HCT116 (cell line): ENCODE measurements around the gene CSH2. TPM values are rescaled to one million over a fixed set of nuclear protein-coding genes. Genes with fewer than 3 reads are reported as not detected.

Experiments
- ATAC-seq: fragments of 200-7000 bp; cut with Tn5 transposase; 2 replicates; pipeline ENCODE4 v1.9.1; 2020; ENCODE audit warnings: mild to moderate bottlenecking, moderate library complexity
- BruUV-seq: library from RNA; stranded (reverse); fragments of 400-500 nt; replicated peaks from 2 replicates; lab custom pipeline; 2021; lab: Mats Ljungman, UMichigan
- CTCF ChIA-PET: fragments of 300-600 bp; sonication (Branson Sonifier 250); formaldehyde crosslinking; loops from one replicate; lab custom pipeline; 2021; ENCODE audit warnings: antibody characterized with exemption; lab: Charles Lee
- POLR2A ChIA-PET: fragments of 300-600, 350-600 bp; sonication (Branson Sonifier 250); formaldehyde crosslinking; loops from one replicate; lab custom pipeline; 2021; ENCODE audit warnings: antibody characterized with exemption; lab: Charles Lee
- RAD21 ChIA-PET, 2 experiments: fragments of 300-600 bp; sonication (Branson Sonifier 250); formaldehyde crosslinking; loops; one replicate each; lab custom pipeline; 2023; ENCODE audit warnings: low total read pairs in 2 of 2; ENCODE audit not compliant: uncharacterized antibody in 2 of 2, unreplicated experiment in 2 of 2, low non-redundant PET in 1 of 2; lab: Charles Lee
- DNase-seq: peaks from one replicate; pipeline ENCODE4 v3.0.0-alpha.2; 2010; ENCODE audit warnings: low read depth, low spot score
- H2AFZ ChIP-seq: fragments of 200-600 bp; shearing (Covaris generic), sonication (generic); 2 replicates; pipeline ENCODE4 v1.6.1; 2017; ENCODE audit warnings: low read depth, mixed run types, mixed read lengths, antibody characterized with exemption, low read length; ENCODE audit not compliant: poor library complexity, severe bottlenecking
- H3K27ac ChIP-seq: 2 replicates; pipeline ENCODE4 v1.5.1; 2012; ENCODE audit warnings: low read depth, low read length
- H3K27me3 ChIP-seq: fragments of 200-600 bp; sonication (generic); 2 replicates; pipeline ENCODE4 v1.6.1; 2016; ENCODE audit warnings: mixed run types, low read length, mixed read lengths; ENCODE audit not compliant: insufficient read depth
- H3K36me3 ChIP-seq, 2 experiments: fragments of 200-500 bp in 1 of 2; fragments of 200-600 bp in 1 of 2; sonication (Bioruptor generic) in 1 of 2; sonication (generic) in 1 of 2; 2 replicates each; pipeline versions ENCODE4 v1.5.1 to v1.6.1; 2014 to 2016; ENCODE audit warnings: low read length in 2 of 2, inconsistent platforms in 1 of 2, mixed read lengths in 1 of 2, mixed run types in 1 of 2; ENCODE audit not compliant: insufficient read depth in 2 of 2, control insufficient read depth in 1 of 2
- H3K4me1 ChIP-seq, 2 experiments: fragments of 200-600 bp in 1 of 2; sonication (generic) in 1 of 2; 2 replicates each; pipeline versions ENCODE4 v1.5.1 to v1.6.1; 2012 to 2017; ENCODE audit warnings: low read length in 2 of 2, inconsistent platforms in 1 of 2, mild to moderate bottlenecking in 1 of 2, mixed read lengths in 1 of 2, mixed run types in 1 of 2, moderate library complexity in 1 of 2; ENCODE audit not compliant: insufficient read depth in 2 of 2, control insufficient read depth in 1 of 2
- H3K4me2 ChIP-seq: fragments of 200-600 bp; sonication (generic); 2 replicates; pipeline ENCODE4 v1.6.1; 2017; ENCODE audit warnings: mixed run types, low read length, mixed read lengths
- H3K4me3 ChIP-seq, 2 experiments: fragments of 200-600 bp in 1 of 2; sonication (generic) in 1 of 2; replicated peaks in 1 of 2; 2 replicates each; pipeline ENCODE4 v1.5.1; 2011 to 2016; ENCODE audit warnings: low read length in 2 of 2, control low read depth in 1 of 2, low read depth in 1 of 2, mild to moderate bottlenecking in 1 of 2, mixed read lengths in 1 of 2, mixed run types in 1 of 2
- H3K79me2 ChIP-seq: fragments of 200-600 bp; sonication (generic); 2 replicates; pipeline ENCODE4 v1.6.1; 2017; ENCODE audit warnings: mild to moderate bottlenecking, mixed run types, low read length, moderate library complexity, mixed read lengths; ENCODE audit not compliant: insufficient read depth
- H3K9ac ChIP-seq: fragments of 200-600 bp; sonication (generic); 2 replicates; pipeline ENCODE4 v1.6.1; 2016; ENCODE audit warnings: low read length, mixed read lengths
- H3K9me2 ChIP-seq: fragments of 200-600 bp; sonication (generic), shearing (Covaris generic); 2 replicates; pipeline ENCODE4 v1.6.1; 2017; ENCODE audit warnings: mixed run types, mild to moderate bottlenecking, moderate library complexity; ENCODE audit not compliant: insufficient read depth
- H3K9me3 ChIP-seq, 2 experiments: fragments of 200-500 bp in 1 of 2; fragments of 200-600 bp in 1 of 2; sonication (Bioruptor generic) in 1 of 2; sonication (generic) in 1 of 2; 2 replicates each; pipeline ENCODE4 v1.6.1; 2014 to 2017; ENCODE audit warnings: low read length in 2 of 2, mixed read lengths in 2 of 2, inconsistent platforms in 1 of 2, low read depth in 1 of 2, mild to moderate bottlenecking in 1 of 2, mixed run types in 1 of 2, moderate library complexity in 1 of 2; ENCODE audit not compliant: control insufficient read depth in 1 of 2, insufficient read depth in 1 of 2
- H4K20me1 ChIP-seq: fragments of 200-600 bp; sonication (generic), shearing (Covaris generic); 2 replicates; pipeline ENCODE4 v1.6.1; 2017; ENCODE audit warnings: mixed run types, mild to moderate bottlenecking, moderate library complexity; ENCODE audit not compliant: insufficient read depth
- ELF1 ChIP-seq: IDR thresholded peaks from 2 replicates; pipeline ENCODE4 v1.6.1; 2012; ENCODE audit warnings: low read depth, borderline replicate concordance
- EZH2phosphoT487 ChIP-seq: fragments of 200-600 bp; IDR thresholded peaks from 2 replicates; pipeline ENCODE4 v1.6.1; 2018; ENCODE audit warnings: antibody characterized with exemption, borderline replicate concordance
- POLR2A ChIP-seq: IDR thresholded peaks from 2 replicates; pipeline ENCODE4 v1.7.0; 2011; ENCODE audit warnings: borderline replicate concordance; ENCODE audit not compliant: insufficient read depth, insufficient read length; ENCODE audit errors: extremely low read depth
- POLR2AphosphoS5 ChIP-seq: IDR thresholded peaks from 2 replicates; pipeline ENCODE4 v1.6.1; 2011; ENCODE audit warnings: mild to moderate bottlenecking, low read depth, low read length, moderate library complexity
- SP1 ChIP-seq: IDR thresholded peaks from 2 replicates; pipeline ENCODE4 v1.6.1; 2012; ENCODE audit warnings: low read depth
- TCF7L2 ChIP-seq: IDR thresholded peaks from 2 replicates; pipeline ENCODE4 v1.7.0; 2011; ENCODE audit warnings: borderline replicate concordance, inconsistent platforms; ENCODE audit not compliant: insufficient read depth, insufficient read length; ENCODE audit errors: extremely low read depth
- YY1 ChIP-seq: IDR thresholded peaks from 2 replicates; pipeline ENCODE4 v1.6.1; 2011; ENCODE audit warnings: low read length, low read depth, moderate library complexity, mild to moderate bottlenecking; ENCODE audit not compliant: insufficient replicate concordance; ENCODE audit errors: extremely low read depth
- ZFX ChIP-seq: fragments of 450-650 bp; IDR thresholded peaks from 2 replicates; pipeline ENCODE4 v1.6.1; 2017
- intact Hi-C: fragments of 100-400 bp; cut with micrococcal nuclease; formaldehyde crosslinking; loops from 2 replicates; pipeline ENCODE4 v1.10.0; 2022
- total RNA-seq: library from RNA; stranded (reverse); gene quantifications from one replicate; pipeline ENCODE4 v1.2.1, GENCODE V29; 2021; ENCODE audit not compliant: unreplicated experiment
- TF ChIP-seq, protein P1 (sequence below): IDR thresholded peaks from 2 replicates; pipeline ENCODE4 v1.6.1; 2011; ENCODE audit warnings: mild to moderate bottlenecking, low read length, moderate library complexity; ENCODE audit not compliant: insufficient replicate concordance; ENCODE audit errors: extremely low read depth
- TF ChIP-seq, protein P2 (sequence below): IDR thresholded peaks from 2 replicates; pipeline ENCODE4 v1.6.1; 2012
- TF ChIP-seq, protein P3 (sequence below): IDR thresholded peaks from 2 replicates; pipeline ENCODE4 v1.6.1; 2012; ENCODE audit warnings: low read depth
- TF ChIP-seq, protein P4 (sequence below), 3 experiments: fragments of 200-600 bp in 1 of 3; sonication (generic) in 1 of 3; IDR thresholded peaks in 2 of 3; conservative IDR thresholded peaks in 1 of 3; 2 replicates each; pipeline ENCODE4 v1.5.1; 2012 to 2017; ENCODE audit warnings: low read depth in 2 of 3, low read length in 2 of 3, antibody characterized with exemption in 1 of 3, borderline replicate concordance in 1 of 3, control low read depth in 1 of 3, mild to moderate bottlenecking in 1 of 3, mixed read lengths in 1 of 3, mixed run types in 1 of 3, moderate library complexity in 1 of 3; ENCODE audit not compliant: insufficient read depth in 1 of 3

Gene CSH2
- total RNA-seq, 1 experiment from 2014 or later, result not detected

DNA sequence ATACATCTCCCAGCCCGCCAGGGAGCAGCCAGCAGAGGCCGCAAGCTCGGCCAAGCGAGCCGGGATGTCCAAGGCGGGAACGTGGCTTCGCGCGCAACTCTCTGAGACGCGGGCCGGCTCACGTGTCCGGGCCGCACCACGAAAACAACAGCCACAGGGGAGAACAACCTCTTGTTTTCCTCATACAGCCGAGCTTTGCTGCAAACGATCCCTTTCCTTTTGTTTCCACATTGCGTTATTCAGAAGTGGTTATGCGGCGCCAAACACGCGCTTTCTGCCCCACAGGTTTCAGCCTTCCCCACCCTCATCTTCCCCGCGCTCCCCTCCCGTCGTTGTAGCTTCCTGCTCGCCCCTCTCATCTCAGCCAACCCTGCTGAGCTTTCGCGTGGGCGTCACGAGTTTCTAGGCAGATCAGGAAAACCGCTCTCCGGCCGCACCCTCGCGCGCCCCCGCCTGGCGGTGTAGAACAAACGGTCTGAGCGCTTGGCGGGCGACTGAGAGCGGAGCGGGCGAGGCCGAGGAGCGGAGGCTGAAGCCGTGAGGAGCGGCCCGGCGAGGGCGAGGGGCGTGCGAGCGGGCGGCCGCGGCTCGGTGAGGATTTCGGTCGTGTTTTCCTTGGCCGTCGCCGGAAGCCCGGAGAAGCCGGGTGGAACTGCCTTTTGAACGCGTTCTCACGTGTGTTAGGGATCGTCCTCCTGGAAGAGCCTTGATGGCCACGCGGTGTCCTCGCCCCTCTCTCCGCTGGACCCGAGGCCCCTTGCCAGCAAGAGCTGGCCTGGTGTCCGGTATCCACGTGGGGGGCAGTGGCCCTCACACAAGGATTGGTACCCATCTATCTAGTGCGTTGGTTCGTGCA, 24.4 kb downstream of the CSH2 start:
- Histone ChIP-seq H3K9me2 (no peaks in the 10 kb centered on the region), H2AFZ (peak overlapping the region; percentile 5), H3K4me2 (peak overlapping the region; percentile 77), H3K9me3 (peaks cover 0 to 5% of the 10 kb centered on the region in 2 experiments; a peak in 1 of 4 replicates), H3K9ac (peak overlapping the region; percentile 50), H3K27ac (peak overlapping the region; percentile 61), H3K79me2 (no peaks in the 10 kb centered on the region), H4K20me1 (no peaks in the 10 kb centered on the region), H3K27me3 (no peaks in the 10 kb centered on the region), H3K36me3 (no peaks in the 10 kb centered on the region), H3K4me1 (peaks cover 12 to 28% of the 10 kb centered on the region in 2 experiments), H3K4me3 (peak overlapping the region; percentile 18 to 52)
- DNase-seq (peak; percentile 99), ATAC-seq (peak; percentile 94)
- RAD21 ChIA-PET, result no interaction called here
- TF ChIP-seq, protein P1, sequence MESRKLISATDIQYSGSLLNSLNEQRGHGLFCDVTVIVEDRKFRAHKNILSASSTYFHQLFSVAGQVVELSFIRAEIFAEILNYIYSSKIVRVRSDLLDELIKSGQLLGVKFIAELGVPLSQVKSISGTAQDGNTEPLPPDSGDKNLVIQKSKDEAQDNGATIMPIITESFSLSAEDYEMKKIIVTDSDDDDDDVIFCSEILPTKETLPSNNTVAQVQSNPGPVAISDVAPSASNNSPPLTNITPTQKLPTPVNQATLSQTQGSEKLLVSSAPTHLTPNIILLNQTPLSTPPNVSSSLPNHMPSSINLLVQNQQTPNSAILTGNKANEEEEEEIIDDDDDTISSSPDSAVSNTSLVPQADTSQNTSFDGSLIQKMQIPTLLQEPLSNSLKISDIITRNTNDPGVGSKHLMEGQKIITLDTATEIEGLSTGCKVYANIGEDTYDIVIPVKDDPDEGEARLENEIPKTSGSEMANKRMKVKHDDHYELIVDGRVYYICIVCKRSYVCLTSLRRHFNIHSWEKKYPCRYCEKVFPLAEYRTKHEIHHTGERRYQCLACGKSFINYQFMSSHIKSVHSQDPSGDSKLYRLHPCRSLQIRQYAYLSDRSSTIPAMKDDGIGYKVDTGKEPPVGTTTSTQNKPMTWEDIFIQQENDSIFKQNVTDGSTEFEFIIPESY, result peak; percentile 43
- TF ChIP-seq, protein P2, sequence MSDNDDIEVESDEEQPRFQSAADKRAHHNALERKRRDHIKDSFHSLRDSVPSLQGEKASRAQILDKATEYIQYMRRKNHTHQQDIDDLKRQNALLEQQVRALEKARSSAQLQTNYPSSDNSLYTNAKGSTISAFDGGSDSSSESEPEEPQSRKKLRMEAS, result no peak
- TF ChIP-seq POLR2A (peak; percentile 17), EZH2phosphoT487 (no peak), YY1 (peak; percentile 41), TCF7L2 (peak; percentile 86), POLR2AphosphoS5 (peak; percentile 56; the same call in 1 of the 2 replicates), ELF1 (no peak), ZFX (peak; percentile 52; the same call in 1 of the 2 replicates), SP1 (no peak)
- TF ChIP-seq, protein P3, sequence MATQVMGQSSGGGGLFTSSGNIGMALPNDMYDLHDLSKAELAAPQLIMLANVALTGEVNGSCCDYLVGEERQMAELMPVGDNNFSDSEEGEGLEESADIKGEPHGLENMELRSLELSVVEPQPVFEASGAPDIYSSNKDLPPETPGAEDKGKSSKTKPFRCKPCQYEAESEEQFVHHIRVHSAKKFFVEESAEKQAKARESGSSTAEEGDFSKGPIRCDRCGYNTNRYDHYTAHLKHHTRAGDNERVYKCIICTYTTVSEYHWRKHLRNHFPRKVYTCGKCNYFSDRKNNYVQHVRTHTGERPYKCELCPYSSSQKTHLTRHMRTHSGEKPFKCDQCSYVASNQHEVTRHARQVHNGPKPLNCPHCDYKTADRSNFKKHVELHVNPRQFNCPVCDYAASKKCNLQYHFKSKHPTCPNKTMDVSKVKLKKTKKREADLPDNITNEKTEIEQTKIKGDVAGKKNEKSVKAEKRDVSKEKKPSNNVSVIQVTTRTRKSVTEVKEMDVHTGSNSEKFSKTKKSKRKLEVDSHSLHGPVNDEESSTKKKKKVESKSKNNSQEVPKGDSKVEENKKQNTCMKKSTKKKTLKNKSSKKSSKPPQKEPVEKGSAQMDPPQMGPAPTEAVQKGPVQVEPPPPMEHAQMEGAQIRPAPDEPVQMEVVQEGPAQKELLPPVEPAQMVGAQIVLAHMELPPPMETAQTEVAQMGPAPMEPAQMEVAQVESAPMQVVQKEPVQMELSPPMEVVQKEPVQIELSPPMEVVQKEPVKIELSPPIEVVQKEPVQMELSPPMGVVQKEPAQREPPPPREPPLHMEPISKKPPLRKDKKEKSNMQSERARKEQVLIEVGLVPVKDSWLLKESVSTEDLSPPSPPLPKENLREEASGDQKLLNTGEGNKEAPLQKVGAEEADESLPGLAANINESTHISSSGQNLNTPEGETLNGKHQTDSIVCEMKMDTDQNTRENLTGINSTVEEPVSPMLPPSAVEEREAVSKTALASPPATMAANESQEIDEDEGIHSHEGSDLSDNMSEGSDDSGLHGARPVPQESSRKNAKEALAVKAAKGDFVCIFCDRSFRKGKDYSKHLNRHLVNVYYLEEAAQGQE, result no peak
- TF ChIP-seq, protein P4, sequence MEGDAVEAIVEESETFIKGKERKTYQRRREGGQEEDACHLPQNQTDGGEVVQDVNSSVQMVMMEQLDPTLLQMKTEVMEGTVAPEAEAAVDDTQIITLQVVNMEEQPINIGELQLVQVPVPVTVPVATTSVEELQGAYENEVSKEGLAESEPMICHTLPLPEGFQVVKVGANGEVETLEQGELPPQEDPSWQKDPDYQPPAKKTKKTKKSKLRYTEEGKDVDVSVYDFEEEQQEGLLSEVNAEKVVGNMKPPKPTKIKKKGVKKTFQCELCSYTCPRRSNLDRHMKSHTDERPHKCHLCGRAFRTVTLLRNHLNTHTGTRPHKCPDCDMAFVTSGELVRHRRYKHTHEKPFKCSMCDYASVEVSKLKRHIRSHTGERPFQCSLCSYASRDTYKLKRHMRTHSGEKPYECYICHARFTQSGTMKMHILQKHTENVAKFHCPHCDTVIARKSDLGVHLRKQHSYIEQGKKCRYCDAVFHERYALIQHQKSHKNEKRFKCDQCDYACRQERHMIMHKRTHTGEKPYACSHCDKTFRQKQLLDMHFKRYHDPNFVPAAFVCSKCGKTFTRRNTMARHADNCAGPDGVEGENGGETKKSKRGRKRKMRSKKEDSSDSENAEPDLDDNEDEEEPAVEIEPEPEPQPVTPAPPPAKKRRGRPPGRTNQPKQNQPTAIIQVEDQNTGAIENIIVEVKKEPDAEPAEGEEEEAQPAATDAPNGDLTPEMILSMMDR (IDR thresholded peaks at IDR 0.05 in 2 of 3, conservative IDR thresholded peaks at IDR 0.05 in 1 of 3; ENCODE audit: borderline replicate concordance in 1 of 3, insufficient read depth in 1 of 3, low read depth in 2 of 3, low read length in 2 of 3), result peak in 2 of 3 experiments; percentile 56 to 68; a peak in 4 of 6 replicates
- CTCF ChIA-PET, result interaction anchor here (0.7 to 1.3 kb wide), 10 partner anchors 9 to 423 kb away, joined by 3 to 9 read pairs (median 4); partner anchors contain the start of genes CCDC47, DDX42 and GH2
- TSS peak; percentile 58 for BruUV-seq
- POLR2A ChIA-PET, result no interaction called here
- intact Hi-C loops, result no loop called here
